ENCODE measurements around the gene KRT6B.

- TF ChIP-seq TCF7L2 (IDR thresholded peaks at IDR 0.05; ENCODE audit: low read depth, low read length) (no peak), CTCF (IDR thresholded peaks at IDR 0.05) (no peak), POLR2AphosphoS5 (IDR thresholded peaks at IDR 0.05; ENCODE audit: low read depth, low read length) (no peak), REST (IDR thresholded peaks at IDR 0.05; ENCODE audit: insufficient read depth in 1 of 2, low read depth in 2 of 2, low read length in 1 of 2) (no peak)
Observed at GRCh38 chr12:52436828-52437474, 15.0 kb downstream of the KRT6B start.

Measured in Panc1 (cell line).